HCT116 (cell line): ENCODE results near the gene UGDH. TPM values are rescaled to one million over a fixed set of nuclear protein-coding genes. Genes with fewer than 3 reads are reported as not detected.

Experiments
- ATAC-seq: fragments of 200-7000 bp; cut with Tn5 transposase; 2 replicates; pipeline ENCODE4 v1.9.1; 2020; ENCODE audit warnings: mild to moderate bottlenecking, moderate library complexity
- BruUV-seq: library from RNA; stranded (reverse); fragments of 400-500 nt; replicated peaks from 2 replicates; lab custom pipeline; 2021; lab: Mats Ljungman, UMichigan
- CTCF ChIA-PET: fragments of 300-600 bp; sonication (Branson Sonifier 250); formaldehyde crosslinking; loops from one replicate; lab custom pipeline; 2021; ENCODE audit warnings: antibody characterized with exemption; lab: Charles Lee
- POLR2A ChIA-PET: fragments of 300-600, 350-600 bp; sonication (Branson Sonifier 250); formaldehyde crosslinking; loops from one replicate; lab custom pipeline; 2021; ENCODE audit warnings: antibody characterized with exemption; lab: Charles Lee
- RAD21 ChIA-PET, 2 experiments: fragments of 300-600 bp; sonication (Branson Sonifier 250); formaldehyde crosslinking; loops; one replicate each; lab custom pipeline; 2023; ENCODE audit warnings: low total read pairs in 2 of 2; ENCODE audit not compliant: uncharacterized antibody in 2 of 2, unreplicated experiment in 2 of 2, low non-redundant PET in 1 of 2; lab: Charles Lee
- DNase-seq: peaks from one replicate; pipeline ENCODE4 v3.0.0-alpha.2; 2010; ENCODE audit warnings: low read depth, low spot score
- H2AFZ ChIP-seq: fragments of 200-600 bp; shearing (Covaris generic), sonication (generic); 2 replicates; pipeline ENCODE4 v1.6.1; 2017; ENCODE audit warnings: low read depth, mixed run types, mixed read lengths, antibody characterized with exemption, low read length; ENCODE audit not compliant: poor library complexity, severe bottlenecking
- H3K27ac ChIP-seq: 2 replicates; pipeline ENCODE4 v1.5.1; 2012; ENCODE audit warnings: low read depth, low read length
- H3K27me3 ChIP-seq: fragments of 200-600 bp; sonication (generic); 2 replicates; pipeline ENCODE4 v1.6.1; 2016; ENCODE audit warnings: mixed run types, low read length, mixed read lengths; ENCODE audit not compliant: insufficient read depth
- H3K36me3 ChIP-seq, 2 experiments: fragments of 200-500 bp in 1 of 2; fragments of 200-600 bp in 1 of 2; sonication (Bioruptor generic) in 1 of 2; sonication (generic) in 1 of 2; 2 replicates each; pipeline versions ENCODE4 v1.5.1 to v1.6.1; 2014 to 2016; ENCODE audit warnings: low read length in 2 of 2, inconsistent platforms in 1 of 2, mixed read lengths in 1 of 2, mixed run types in 1 of 2; ENCODE audit not compliant: insufficient read depth in 2 of 2, control insufficient read depth in 1 of 2
- H3K4me1 ChIP-seq, 2 experiments: fragments of 200-600 bp in 1 of 2; sonication (generic) in 1 of 2; 2 replicates each; pipeline versions ENCODE4 v1.5.1 to v1.6.1; 2012 to 2017; ENCODE audit warnings: low read length in 2 of 2, inconsistent platforms in 1 of 2, mild to moderate bottlenecking in 1 of 2, mixed read lengths in 1 of 2, mixed run types in 1 of 2, moderate library complexity in 1 of 2; ENCODE audit not compliant: insufficient read depth in 2 of 2, control insufficient read depth in 1 of 2
- H3K4me2 ChIP-seq: fragments of 200-600 bp; sonication (generic); 2 replicates; pipeline ENCODE4 v1.6.1; 2017; ENCODE audit warnings: mixed run types, low read length, mixed read lengths
- H3K4me3 ChIP-seq, 2 experiments: fragments of 200-600 bp in 1 of 2; sonication (generic) in 1 of 2; replicated peaks in 1 of 2; 2 replicates each; pipeline ENCODE4 v1.5.1; 2011 to 2016; ENCODE audit warnings: low read length in 2 of 2, control low read depth in 1 of 2, low read depth in 1 of 2, mild to moderate bottlenecking in 1 of 2, mixed read lengths in 1 of 2, mixed run types in 1 of 2
- H3K79me2 ChIP-seq: fragments of 200-600 bp; sonication (generic); 2 replicates; pipeline ENCODE4 v1.6.1; 2017; ENCODE audit warnings: mild to moderate bottlenecking, mixed run types, low read length, moderate library complexity, mixed read lengths; ENCODE audit not compliant: insufficient read depth
- H3K9ac ChIP-seq: fragments of 200-600 bp; sonication (generic); 2 replicates; pipeline ENCODE4 v1.6.1; 2016; ENCODE audit warnings: low read length, mixed read lengths
- H3K9me2 ChIP-seq: fragments of 200-600 bp; sonication (generic), shearing (Covaris generic); 2 replicates; pipeline ENCODE4 v1.6.1; 2017; ENCODE audit warnings: mixed run types, mild to moderate bottlenecking, moderate library complexity; ENCODE audit not compliant: insufficient read depth
- H3K9me3 ChIP-seq, 2 experiments: fragments of 200-500 bp in 1 of 2; fragments of 200-600 bp in 1 of 2; sonication (Bioruptor generic) in 1 of 2; sonication (generic) in 1 of 2; 2 replicates each; pipeline ENCODE4 v1.6.1; 2014 to 2017; ENCODE audit warnings: low read length in 2 of 2, mixed read lengths in 2 of 2, inconsistent platforms in 1 of 2, low read depth in 1 of 2, mild to moderate bottlenecking in 1 of 2, mixed run types in 1 of 2, moderate library complexity in 1 of 2; ENCODE audit not compliant: control insufficient read depth in 1 of 2, insufficient read depth in 1 of 2
- H4K20me1 ChIP-seq: fragments of 200-600 bp; sonication (generic), shearing (Covaris generic); 2 replicates; pipeline ENCODE4 v1.6.1; 2017; ENCODE audit warnings: mixed run types, mild to moderate bottlenecking, moderate library complexity; ENCODE audit not compliant: insufficient read depth
- CEBPB ChIP-seq: IDR thresholded peaks from 2 replicates; pipeline ENCODE4 v1.6.1; 2012; ENCODE audit warnings: low read depth
- CTCF ChIP-seq, 3 experiments: fragments of 200-600 bp in 1 of 3; sonication (generic) in 1 of 3; IDR thresholded peaks in 2 of 3; conservative IDR thresholded peaks in 1 of 3; 2 replicates each; pipeline ENCODE4 v1.5.1; 2012 to 2017; ENCODE audit warnings: low read depth in 2 of 3, low read length in 2 of 3, antibody characterized with exemption in 1 of 3, borderline replicate concordance in 1 of 3, control low read depth in 1 of 3, mild to moderate bottlenecking in 1 of 3, mixed read lengths in 1 of 3, mixed run types in 1 of 3, moderate library complexity in 1 of 3; ENCODE audit not compliant: insufficient read depth in 1 of 3
- ELF1 ChIP-seq: IDR thresholded peaks from 2 replicates; pipeline ENCODE4 v1.6.1; 2012; ENCODE audit warnings: low read depth, borderline replicate concordance
- EZH2 ChIP-seq: fragments of 200-600 bp; sonication (generic); IDR thresholded peaks from 2 replicates; pipeline ENCODE4 v1.6.1; 2017; ENCODE audit warnings: antibody characterized with exemption, mixed run types
- EZH2phosphoT487 ChIP-seq: fragments of 200-600 bp; IDR thresholded peaks from 2 replicates; pipeline ENCODE4 v1.6.1; 2018; ENCODE audit warnings: antibody characterized with exemption, borderline replicate concordance
- FOSL1 ChIP-seq: IDR thresholded peaks from 2 replicates; pipeline ENCODE4 v1.6.1; 2012; ENCODE audit warnings: low read depth
- JUND ChIP-seq: IDR thresholded peaks from 2 replicates; pipeline ENCODE4 v1.6.1; 2012
- MAX ChIP-seq: IDR thresholded peaks from 2 replicates; pipeline ENCODE4 v1.6.1; 2012
- RAD21 ChIP-seq: IDR thresholded peaks from 2 replicates; pipeline ENCODE4 v1.6.1; 2012; ENCODE audit warnings: low read depth, mild to moderate bottlenecking
- SIN3A ChIP-seq: IDR thresholded peaks from 2 replicates; pipeline ENCODE4 v1.6.1; 2012; ENCODE audit warnings: low read depth
- TCF7L2 ChIP-seq: IDR thresholded peaks from 2 replicates; pipeline ENCODE4 v1.7.0; 2011; ENCODE audit warnings: borderline replicate concordance, inconsistent platforms; ENCODE audit not compliant: insufficient read depth, insufficient read length; ENCODE audit errors: extremely low read depth
- ZNF274 ChIP-seq: fragments of 200-500 bp; sonication (Bioruptor generic); IDR thresholded peaks from 2 replicates; pipeline ENCODE4 v1.6.1; 2014; ENCODE audit warnings: mild to moderate bottlenecking, low read depth, low read length, inconsistent platforms
- intact Hi-C: fragments of 100-400 bp; cut with micrococcal nuclease; formaldehyde crosslinking; loops from 2 replicates; pipeline ENCODE4 v1.10.0; 2022
- total RNA-seq: library from RNA; stranded (reverse); gene quantifications from one replicate; pipeline ENCODE4 v1.2.1, GENCODE V29; 2021; ENCODE audit not compliant: unreplicated experiment
- TF ChIP-seq, protein P1 (sequence below): IDR thresholded peaks from 2 replicates; pipeline ENCODE4 v1.6.1; 2012; ENCODE audit warnings: low read depth
- TF ChIP-seq, protein P2 (sequence below): IDR thresholded peaks from 2 replicates; pipeline ENCODE4 v1.6.1; 2012

UGDH gene
- total RNA-seq, 1 experiment from 2014 or later: 67.9 TPM

DNA sequence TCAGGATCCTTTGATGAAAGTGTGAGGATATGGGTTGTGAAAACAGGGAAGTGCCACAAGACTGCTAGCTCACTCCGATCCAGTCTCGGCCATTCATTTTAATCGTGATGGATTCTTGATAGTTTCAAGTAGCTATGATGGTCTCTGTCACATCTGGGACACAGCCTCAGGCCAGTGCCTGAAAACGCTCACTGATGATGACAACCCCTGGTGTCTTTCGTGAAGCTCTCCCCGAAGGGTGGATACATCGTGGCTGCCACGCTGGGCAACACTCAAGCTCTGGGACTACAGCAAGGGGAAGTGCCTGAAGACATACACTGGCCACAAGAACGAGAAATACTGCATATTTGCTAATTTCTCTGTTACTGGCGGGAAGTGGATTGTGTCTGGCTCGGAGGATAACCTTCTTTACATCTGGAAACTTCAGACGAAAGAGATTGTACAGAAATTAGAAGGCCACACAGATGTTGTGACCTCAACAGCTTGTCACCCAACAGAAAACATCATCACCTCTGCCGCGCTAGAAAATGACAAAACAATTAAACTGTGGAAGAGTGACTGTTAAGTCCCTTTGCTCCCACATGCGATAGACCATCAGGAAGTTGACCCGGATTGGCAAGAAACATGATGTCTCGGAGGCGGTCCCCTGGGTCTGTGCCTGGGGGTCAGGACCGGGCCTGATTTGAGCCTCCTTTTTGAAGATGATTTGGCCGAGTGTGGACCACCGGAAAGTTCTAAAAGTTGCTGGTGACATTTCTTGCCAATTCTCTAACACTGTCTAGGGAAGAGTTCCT lies 46.1 kb downstream of the UGDH start:
- CTCF ChIA-PET: no interaction called here
- TF ChIP-seq FOSL1: no peak
- no peak for TF ChIP-seq CEBPB
- no peaks in the 10 kb centered on the region for H3K4me1 ChIP-seq

DNA sequence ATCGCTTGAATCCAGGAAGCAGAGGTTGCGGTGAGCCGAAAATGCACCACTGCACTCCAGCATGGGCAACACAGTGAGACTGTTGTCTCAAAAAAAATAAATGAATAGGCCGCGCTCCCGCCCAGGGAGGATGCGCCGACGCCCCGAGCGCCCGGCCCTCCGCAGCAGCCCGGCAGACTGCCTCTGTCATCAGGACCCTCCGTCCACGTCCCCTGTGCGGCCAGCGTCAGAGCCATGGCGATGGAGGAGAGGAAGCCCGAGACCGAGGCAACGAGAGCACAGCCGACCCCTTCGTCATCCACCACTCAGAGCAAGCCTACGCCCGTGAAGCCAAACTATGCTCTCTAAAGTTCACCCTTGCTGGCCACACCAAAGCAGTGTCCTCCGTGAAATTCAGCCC lies 47.0 kb downstream of the UGDH start:
- 0 out of 4 replicates have a peak, but pooled peaks cover 0 to 2% of the 10 kb centered on the region in 2 experiments for H3K36me3 ChIP-seq
- DNase-seq: no peak
- H3K9me3 ChIP-seq: no peaks in the 10 kb centered on the region
- H3K27me3 ChIP-seq: no peaks in the 10 kb centered on the region
- ATAC-seq: no peak
- H2AFZ ChIP-seq: no peak overlapping the region
- BruUV-seq: no TSS peak
- POLR2A ChIA-PET: no interaction called here
- H3K9me2 ChIP-seq: no peaks in the 10 kb centered on the region
- no peak overlapping the region for H3K4me2 ChIP-seq
- RAD21 ChIA-PET: no interaction called here
- CTCF ChIA-PET: no interaction called here
- H3K9ac ChIP-seq: no peak overlapping the region
- no peaks in the 10 kb centered on the region for H3K4me1 ChIP-seq
- H3K4me3 ChIP-seq: no peak overlapping the region
- H3K79me2 ChIP-seq: no peaks in the 10 kb centered on the region
- H4K20me1 ChIP-seq: no peaks in the 10 kb centered on the region
- intact Hi-C loops: no loop called here
- H3K27ac ChIP-seq: no peak overlapping the region
- TF ChIP-seq EZH2 (no peak), CEBPB (no peak), SIN3A (no peak), MAX (no peak), ELF1 (no peak), CTCF (IDR thresholded peaks at IDR 0.05 in 2 of 3, conservative IDR thresholded peaks at IDR 0.05 in 1 of 3; ENCODE audit: borderline replicate concordance in 1 of 3, insufficient read depth in 1 of 3, low read depth in 2 of 3, low read length in 2 of 3) (no peak), EZH2phosphoT487 (no peak), ZNF274 (no peak), JUND (no peak), RAD21 (no peak), FOSL1 (no peak), TCF7L2 (no peak)
- TF ChIP-seq, protein P1, sequence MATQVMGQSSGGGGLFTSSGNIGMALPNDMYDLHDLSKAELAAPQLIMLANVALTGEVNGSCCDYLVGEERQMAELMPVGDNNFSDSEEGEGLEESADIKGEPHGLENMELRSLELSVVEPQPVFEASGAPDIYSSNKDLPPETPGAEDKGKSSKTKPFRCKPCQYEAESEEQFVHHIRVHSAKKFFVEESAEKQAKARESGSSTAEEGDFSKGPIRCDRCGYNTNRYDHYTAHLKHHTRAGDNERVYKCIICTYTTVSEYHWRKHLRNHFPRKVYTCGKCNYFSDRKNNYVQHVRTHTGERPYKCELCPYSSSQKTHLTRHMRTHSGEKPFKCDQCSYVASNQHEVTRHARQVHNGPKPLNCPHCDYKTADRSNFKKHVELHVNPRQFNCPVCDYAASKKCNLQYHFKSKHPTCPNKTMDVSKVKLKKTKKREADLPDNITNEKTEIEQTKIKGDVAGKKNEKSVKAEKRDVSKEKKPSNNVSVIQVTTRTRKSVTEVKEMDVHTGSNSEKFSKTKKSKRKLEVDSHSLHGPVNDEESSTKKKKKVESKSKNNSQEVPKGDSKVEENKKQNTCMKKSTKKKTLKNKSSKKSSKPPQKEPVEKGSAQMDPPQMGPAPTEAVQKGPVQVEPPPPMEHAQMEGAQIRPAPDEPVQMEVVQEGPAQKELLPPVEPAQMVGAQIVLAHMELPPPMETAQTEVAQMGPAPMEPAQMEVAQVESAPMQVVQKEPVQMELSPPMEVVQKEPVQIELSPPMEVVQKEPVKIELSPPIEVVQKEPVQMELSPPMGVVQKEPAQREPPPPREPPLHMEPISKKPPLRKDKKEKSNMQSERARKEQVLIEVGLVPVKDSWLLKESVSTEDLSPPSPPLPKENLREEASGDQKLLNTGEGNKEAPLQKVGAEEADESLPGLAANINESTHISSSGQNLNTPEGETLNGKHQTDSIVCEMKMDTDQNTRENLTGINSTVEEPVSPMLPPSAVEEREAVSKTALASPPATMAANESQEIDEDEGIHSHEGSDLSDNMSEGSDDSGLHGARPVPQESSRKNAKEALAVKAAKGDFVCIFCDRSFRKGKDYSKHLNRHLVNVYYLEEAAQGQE: no peak
- TF ChIP-seq, protein P2, sequence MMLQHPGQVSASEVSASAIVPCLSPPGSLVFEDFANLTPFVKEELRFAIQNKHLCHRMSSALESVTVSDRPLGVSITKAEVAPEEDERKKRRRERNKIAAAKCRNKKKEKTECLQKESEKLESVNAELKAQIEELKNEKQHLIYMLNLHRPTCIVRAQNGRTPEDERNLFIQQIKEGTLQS: no peak

More for the DNA sequence above, 46.1 kb downstream of the UGDH start:
- Histone ChIP-seq H3K9ac (no peak overlapping the region), H3K4me3 (no peak overlapping the region), H3K27me3 (no peaks in the 10 kb centered on the region), H4K20me1 (no peaks in the 10 kb centered on the region), H3K9me2 (no peaks in the 10 kb centered on the region), H2AFZ (no peak overlapping the region), H3K4me2 (no peak overlapping the region), H3K27ac (no peak overlapping the region), H3K36me3 (0 out of 4 replicates have a peak, but pooled peaks cover 0 to 2% of the 10 kb centered on the region in 2 experiments), H3K9me3 (no peaks in the 10 kb centered on the region), H3K79me2 (no peaks in the 10 kb centered on the region)
- intact Hi-C loops: no loop called here
- ChIA-PET POLR2A (no interaction called here), RAD21 (no interaction called here)
- no TSS peak for BruUV-seq
- DNase-seq (no peak), ATAC-seq (no peak)
